AG10803 (cell line): ENCODE results near the gene PLEKHA1.

ENCODE experiments used
- DNase-seq: peaks from one replicate; pipeline ENCODE4 v3.0.0; 2010; ENCODE audit warnings: low read depth
- H3K4me3 ChIP-seq: 2 replicates; pipeline ENCODE4 v1.5.1; 2011; ENCODE audit warnings: mild to moderate bottlenecking, low read length, control low read depth
- CTCF ChIP-seq: conservative IDR thresholded peaks from 2 replicates; pipeline ENCODE4 v1.5.1; 2011; ENCODE audit warnings: mild to moderate bottlenecking, low read length, control low read depth, inconsistent platforms

Gene PLEKHA1

GRCh38 chr10:122464586-122464985, 90.1 kb downstream of the PLEKHA1 start:
- DNase-seq, result no peak
- no peak overlapping the region; the same call in 1 of the 2 replicates for H3K4me3 ChIP-seq
- TF ChIP-seq CTCF, result no peak

GRCh38 chr10:122465401-122466040, 91.0 kb downstream of the PLEKHA1 start:
- H3K4me3 ChIP-seq, result no peak overlapping the region
- no peak for TF ChIP-seq CTCF
- no peak for DNase-seq

GRCh38 chr10:122466951-122467381, 92.5 kb downstream of the PLEKHA1 start:
- H3K4me3 ChIP-seq, result no peak overlapping the region
- no peak for TF ChIP-seq CTCF
- DNase-seq, result no peak

- no peak for TF ChIP-seq CTCF
- no peak for DNase-seq
- no peak overlapping the region for H3K4me3 ChIP-seq
Measured at GRCh38 chr10:122467701-122468100, 93.2 kb downstream of the PLEKHA1 start.

GRCh38 chr10:122468307-122468925, 93.9 kb downstream of the PLEKHA1 start:
- DNase-seq, result no peak
- H3K4me3 ChIP-seq, result no peak overlapping the region
- TF ChIP-seq CTCF, result no peak

- TF ChIP-seq CTCF, result peak; percentile 15; the same call in 1 of the 2 replicates
- no peak overlapping the region for H3K4me3 ChIP-seq
- peak; percentile 99 for DNase-seq
Measured at GRCh38 chr10:122468926-122469781, 94.6 kb downstream of the PLEKHA1 start.
